Right atrium auricular region (tissue), 2 donors: ENCODE data around the gene TOR4A. TPM values are rescaled to one million over a fixed set of nuclear protein-coding genes. Genes with fewer than 3 reads are reported as not detected.

ENCODE experiments used
- DNase-seq: peaks from one replicate; pipeline ENCODE4 v3.0.0-alpha.2; 2019; ENCODE audit warnings: low spot score
- H3K27ac ChIP-seq, 2 donors: fragments of 200-600 bp; sonication (generic); 1 replicate in 1 of 2; 2 replicates in 1 of 2; pipeline ENCODE4 v1.5.1; 2016 to 2019
- H3K27me3 ChIP-seq, 2 donors: fragments of 200-600 bp; sonication (generic); one replicate each; pipeline versions ENCODE4 v1.5.1 to v1.6.0; 2017 to 2019
- H3K36me3 ChIP-seq: fragments of 200-600 bp; sonication (generic); one replicate; pipeline ENCODE4 v1.5.1; 2016
- H3K4me1 ChIP-seq, 2 donors: fragments of 200-600 bp; sonication (generic); one replicate each; pipeline versions ENCODE4 v1.5.1 to v1.6.0; 2017 to 2019
- H3K4me3 ChIP-seq, 2 donors: fragments of 200-600 bp; sonication (generic); 1 replicate in 1 of 2; 2 replicates in 1 of 2; pipeline ENCODE4 v1.5.1; 2017 to 2019; ENCODE audit warnings: mild to moderate bottlenecking in 1 of 2, moderate library complexity in 1 of 2
- H3K9me3 ChIP-seq, 2 donors: fragments of 200-600 bp; sonication (generic); one replicate each; pipeline ENCODE4 v1.5.1; 2019
- total RNA-seq, 2 donors: library from RNA; depleted of rRNA; stranded (reverse); fragments of >200 nt; gene quantifications; one replicate each; pipeline ENCODE4 v1.1.0, GENCODE V29; 2016
- TF ChIP-seq, protein P1 (sequence below), 2 donors: fragments of 200-600 bp; sonication (generic); IDR thresholded peaks; one replicate each; pipeline ENCODE4 v1.5.1; 2019; ENCODE audit warnings: antibody characterized with exemption in 2 of 2

Gene TOR4A
- total RNA-seq, 2 donors from 2014 or later, result 9.4 to 16.8 TPM

DNA sequence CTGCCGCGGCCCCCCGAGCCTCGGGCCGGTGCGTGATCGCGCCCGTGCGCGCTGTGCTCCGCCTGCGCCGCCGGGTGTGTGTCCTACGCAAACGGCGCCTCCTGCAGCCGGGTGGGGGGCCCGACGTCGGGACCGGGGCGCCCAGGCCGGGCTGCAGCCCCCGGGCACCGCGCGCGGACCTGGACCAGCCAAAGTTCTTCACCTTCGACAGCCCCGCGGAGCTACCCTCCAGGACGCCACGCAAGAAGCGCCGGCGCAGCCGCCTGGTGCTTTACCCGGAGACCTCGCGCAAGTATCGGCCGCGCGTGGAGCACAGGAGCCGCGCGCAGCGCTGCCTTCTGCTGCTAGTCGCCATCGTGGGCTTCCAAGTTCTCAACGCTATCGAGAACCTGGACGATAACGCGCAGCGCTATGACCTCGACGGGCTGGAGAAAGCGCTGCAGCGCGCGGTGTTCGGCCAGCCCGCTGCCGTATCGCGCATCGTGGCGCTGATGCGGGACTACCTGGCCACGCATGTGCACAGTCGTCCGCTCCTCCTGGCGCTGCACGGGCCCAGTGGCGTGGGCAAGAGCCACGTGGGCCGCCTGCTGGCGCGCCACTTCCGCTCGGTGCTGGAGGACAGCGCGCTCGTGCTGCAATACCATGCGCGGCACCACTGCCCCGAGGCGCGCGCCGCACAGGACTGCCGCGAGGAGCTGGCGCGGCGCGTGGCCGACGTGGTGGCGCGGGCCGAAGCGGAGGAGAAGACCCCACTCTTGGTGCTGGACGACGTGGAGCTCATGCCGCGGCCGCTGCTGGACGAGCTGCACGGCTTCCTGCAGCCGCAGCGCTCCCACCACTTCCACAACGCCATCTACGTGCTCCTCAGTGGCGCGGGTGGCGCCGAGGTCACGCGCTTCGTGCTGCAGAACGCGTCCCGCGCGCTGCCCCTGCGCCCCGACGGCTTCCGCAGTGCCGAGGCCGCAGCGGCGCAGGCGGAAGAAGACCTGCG, 1.5 kb downstream of the TOR4A start:
- Histone ChIP-seq H3K4me1 (peaks cover 0 to 58% of the 10 kb centered on the region in 2 donors), H3K36me3 (no peaks in the 10 kb centered on the region), H3K9me3 (no peaks in the 10 kb centered on the region), H3K27me3 (no peaks in the 10 kb centered on the region), H3K4me3 (peak overlapping the region; percentile 33 to 54), H3K27ac (peak overlapping the region in 1 of 2 donors; percentile 94)
- TF ChIP-seq, protein P1, sequence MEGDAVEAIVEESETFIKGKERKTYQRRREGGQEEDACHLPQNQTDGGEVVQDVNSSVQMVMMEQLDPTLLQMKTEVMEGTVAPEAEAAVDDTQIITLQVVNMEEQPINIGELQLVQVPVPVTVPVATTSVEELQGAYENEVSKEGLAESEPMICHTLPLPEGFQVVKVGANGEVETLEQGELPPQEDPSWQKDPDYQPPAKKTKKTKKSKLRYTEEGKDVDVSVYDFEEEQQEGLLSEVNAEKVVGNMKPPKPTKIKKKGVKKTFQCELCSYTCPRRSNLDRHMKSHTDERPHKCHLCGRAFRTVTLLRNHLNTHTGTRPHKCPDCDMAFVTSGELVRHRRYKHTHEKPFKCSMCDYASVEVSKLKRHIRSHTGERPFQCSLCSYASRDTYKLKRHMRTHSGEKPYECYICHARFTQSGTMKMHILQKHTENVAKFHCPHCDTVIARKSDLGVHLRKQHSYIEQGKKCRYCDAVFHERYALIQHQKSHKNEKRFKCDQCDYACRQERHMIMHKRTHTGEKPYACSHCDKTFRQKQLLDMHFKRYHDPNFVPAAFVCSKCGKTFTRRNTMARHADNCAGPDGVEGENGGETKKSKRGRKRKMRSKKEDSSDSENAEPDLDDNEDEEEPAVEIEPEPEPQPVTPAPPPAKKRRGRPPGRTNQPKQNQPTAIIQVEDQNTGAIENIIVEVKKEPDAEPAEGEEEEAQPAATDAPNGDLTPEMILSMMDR (IDR thresholded peaks at IDR 0.05), result no peak
- no peak for DNase-seq

DNA sequence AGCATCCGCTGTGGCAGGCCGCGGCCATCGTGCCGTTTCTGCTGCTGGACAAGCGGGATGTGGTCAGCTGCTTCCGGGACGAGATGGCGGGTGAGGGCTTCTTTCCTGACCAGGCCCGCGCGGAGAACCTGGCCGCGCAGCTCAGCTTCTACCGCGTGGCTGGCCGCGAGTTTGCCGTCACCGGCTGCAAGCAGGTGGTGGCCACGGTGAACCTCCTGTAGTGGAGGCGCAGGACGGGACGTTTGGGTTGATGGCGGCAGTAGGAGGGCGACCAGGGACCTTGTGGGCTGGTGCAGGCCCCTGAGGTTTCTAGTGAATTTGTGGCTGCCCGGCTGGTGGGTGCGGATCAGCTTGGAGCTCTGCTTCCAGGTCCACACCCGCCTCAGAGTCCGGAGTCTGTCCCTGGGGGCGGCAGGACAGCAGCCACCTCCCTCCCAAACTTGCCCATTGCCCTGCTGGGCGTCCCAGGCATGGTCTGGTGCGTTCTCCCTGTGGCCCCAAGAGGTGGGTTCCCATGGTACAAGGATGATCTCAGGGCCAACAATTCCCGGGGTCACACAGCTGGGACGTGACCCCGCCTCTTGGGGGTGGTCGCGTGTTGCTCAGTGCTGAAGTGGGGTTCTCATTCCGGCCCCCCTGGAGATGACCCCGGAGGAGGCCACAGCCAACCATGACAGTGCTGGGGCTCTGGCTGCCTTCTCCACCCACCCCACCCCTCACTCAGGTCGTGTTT, 2.4 kb downstream of the TOR4A start:
- Histone ChIP-seq H3K4me1 (peaks cover 0 to 49% of the 10 kb centered on the region in 2 donors), H3K36me3 (no peaks in the 10 kb centered on the region), H3K4me3 (no peak overlapping the region), H3K27me3 (no peaks in the 10 kb centered on the region), H3K27ac (no peak overlapping the region), H3K9me3 (no peaks in the 10 kb centered on the region)
- TF ChIP-seq, protein P1 (IDR thresholded peaks at IDR 0.05), result no peak
- no peak for DNase-seq

DNA sequence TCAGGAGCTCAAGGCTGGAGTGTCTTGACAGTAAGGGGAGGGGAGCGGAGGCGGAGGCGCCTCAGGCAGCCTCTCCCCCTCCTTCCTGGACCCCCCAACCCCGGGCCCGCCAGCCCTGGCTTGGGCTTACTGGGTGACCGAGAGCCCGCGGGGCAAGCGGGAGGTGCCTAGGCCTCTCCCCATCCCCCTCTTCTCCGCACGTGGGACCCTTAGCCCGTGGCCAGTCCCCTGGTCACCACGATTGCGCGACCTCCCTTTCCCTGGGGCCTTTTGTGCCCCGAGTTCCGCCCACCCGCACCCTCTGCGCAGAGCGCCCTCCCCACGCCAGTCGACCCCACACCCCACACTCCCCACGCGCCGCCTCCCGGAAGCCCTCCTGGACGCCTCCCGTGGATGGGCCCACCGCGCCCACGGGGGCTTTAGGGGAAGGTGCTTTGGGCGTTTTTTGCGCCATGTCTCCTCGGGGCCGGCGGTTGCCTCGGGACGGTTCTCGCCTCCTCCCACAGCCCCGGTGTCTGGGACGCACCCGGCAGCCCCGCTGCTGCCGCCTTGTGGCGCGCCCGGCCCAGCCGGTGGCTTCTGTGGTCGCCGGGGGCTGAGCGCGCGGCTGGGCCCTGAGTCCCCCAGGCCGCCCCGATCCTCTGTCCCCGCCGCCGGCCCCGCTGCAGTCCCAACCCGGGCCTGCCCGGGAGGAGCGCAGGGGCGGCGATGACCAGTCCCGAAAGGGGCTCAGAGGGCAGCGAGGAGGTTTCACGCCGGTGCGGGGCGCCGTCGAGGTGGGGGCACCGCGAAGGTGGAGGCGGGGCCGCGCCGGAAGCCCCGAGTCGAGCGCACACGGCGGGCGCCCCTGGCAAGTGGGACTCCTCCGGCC, 3.2 kb downstream of the TOR4A start:
- H3K36me3 ChIP-seq, result no peaks in the 10 kb centered on the region
- H3K4me1 ChIP-seq, result peaks cover 0 to 41% of the 10 kb centered on the region in 2 donors
- DNase-seq, result no peak
- TF ChIP-seq, protein P1 (IDR thresholded peaks at IDR 0.05), result peak; percentile 44 to 70
- H3K9me3 ChIP-seq, result no peaks in the 10 kb centered on the region
- no peaks in the 10 kb centered on the region for H3K27me3 ChIP-seq
- no peak overlapping the region for H3K27ac ChIP-seq
- H3K4me3 ChIP-seq, result peak overlapping the region in 1 of 2 donors; percentile 25

DNA sequence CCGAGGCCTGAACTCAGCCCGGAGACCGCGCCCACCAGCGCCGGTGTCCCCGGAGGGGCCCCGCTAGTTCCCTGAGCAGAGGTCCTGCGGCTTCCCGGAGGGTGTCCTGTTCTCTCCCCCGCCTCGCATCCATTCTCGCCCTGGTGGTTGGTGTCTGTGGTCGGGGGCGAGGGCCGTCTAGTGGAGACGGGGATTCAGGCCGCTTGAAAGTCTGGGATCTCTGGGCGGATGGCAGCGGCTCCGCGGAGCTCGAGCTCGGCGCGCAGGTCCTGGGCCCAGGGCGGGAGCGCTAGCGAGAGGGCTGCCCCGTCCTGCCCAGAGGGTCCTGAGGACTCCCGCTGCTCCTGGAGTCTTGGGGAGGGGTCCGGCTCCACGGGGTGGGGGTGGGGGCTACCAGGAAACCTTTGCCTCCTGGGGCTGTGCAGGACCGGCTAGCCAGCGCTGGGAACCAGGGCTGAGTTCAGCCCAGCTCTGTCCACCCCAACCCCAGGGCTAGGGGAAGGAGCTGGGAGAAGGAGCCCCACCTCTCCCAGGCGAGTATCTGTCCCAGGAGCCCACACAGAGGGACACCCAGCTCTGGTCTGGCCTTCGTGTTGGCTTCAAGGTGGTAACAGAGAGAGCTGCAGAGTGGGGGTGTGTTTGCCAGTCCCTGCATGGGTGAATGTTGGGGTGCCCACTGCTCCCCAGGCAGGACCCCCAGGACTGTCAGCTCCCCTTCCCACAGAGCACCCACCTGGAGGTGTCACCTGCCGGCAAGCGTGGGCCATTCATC, 4.0 kb downstream of the TOR4A start:
- peak overlapping the region in 1 of 2 donors; percentile 25 for H3K4me3 ChIP-seq
- H3K36me3 ChIP-seq, result no peaks in the 10 kb centered on the region
- no peak overlapping the region for H3K27ac ChIP-seq
- no peaks in the 10 kb centered on the region for H3K9me3 ChIP-seq
- DNase-seq, result no peak
- H3K27me3 ChIP-seq, result no peaks in the 10 kb centered on the region
- H3K4me1 ChIP-seq, result peaks cover 0 to 33% of the 10 kb centered on the region in 2 donors
- TF ChIP-seq, protein P1 (IDR thresholded peaks at IDR 0.05), result no peak

DNA sequence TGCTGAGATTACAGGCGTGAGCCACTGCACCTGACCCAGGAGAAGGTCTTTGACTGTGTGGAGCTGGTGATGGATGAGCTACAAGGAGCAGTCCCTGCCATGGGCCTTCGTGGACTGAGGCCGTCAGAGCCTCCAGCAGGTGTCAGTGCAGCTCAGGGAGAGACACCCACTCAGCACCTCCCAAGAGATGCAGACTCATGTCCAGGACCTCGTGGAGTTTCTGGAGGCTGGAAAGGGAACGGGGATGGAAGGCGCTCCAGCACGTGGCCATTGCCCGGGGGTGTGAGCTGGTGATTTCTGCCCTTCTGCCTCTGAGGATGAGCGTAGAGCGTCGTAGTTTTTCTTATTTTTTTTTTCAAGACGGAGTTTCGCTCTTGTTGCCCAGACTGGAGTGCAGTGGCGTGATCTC, 9.5 kb downstream of the TOR4A start:
- Histone ChIP-seq H3K27me3 (no peaks in the 10 kb centered on the region), H3K9me3 (no peaks in the 10 kb centered on the region), H3K36me3 (no peaks in the 10 kb centered on the region), H3K4me3 (no peak overlapping the region), H3K4me1 (no peaks in the 10 kb centered on the region), H3K27ac (no peak overlapping the region)
- DNase-seq, result no peak
- TF ChIP-seq, protein P1 (IDR thresholded peaks at IDR 0.05), result peak in 1 of 2 donors; percentile 62
